Inflammatory macrophage (primary cell): ENCODE data around the gene CPA4.

Source experiments
- DNase-seq, 2 donors: peaks; one replicate each; pipeline ENCODE4 v3.0.0-alpha.2; 2020 to 2022

Gene CPA4

DNA sequence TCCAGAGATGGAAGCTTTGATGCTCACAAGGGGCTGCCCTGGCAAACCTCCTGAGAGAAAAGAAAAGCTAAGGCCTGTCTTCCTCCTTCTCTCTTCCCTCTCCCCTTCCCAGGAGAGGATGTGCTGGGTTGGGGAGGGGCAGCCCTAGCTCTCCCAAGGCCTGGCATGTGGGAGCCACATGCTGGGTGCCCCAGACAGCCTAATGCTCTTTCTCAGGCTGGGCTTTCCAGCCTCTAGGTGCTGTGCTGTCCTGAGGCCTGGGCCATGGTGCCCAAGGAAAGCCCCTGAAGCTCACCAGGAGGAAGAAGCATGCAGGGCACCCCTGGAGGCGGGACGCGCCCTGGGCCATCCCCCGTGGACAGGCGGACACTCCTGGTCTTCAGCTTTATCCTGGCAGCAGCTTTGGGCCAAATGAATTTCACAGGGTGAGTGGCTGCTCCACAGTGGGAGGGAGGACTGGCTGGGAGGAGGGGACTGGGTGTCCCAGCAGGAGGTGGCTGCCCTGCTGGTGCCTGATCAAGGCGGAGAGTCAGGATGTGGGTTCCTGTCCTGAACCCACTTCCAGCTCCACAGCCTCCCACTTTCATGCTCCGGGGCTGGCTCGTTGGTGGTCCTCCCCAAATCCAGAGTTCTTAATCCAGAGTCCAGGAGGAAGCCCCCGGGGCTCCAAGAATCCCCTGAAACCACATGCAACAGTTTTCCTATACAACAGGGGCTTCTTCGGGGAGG lies 53.4 kb downstream of the CPA4 start:
- DNase-seq = no peak

GRCh38 chr7:130346941-130347340 lies 54.0 kb downstream of the CPA4 start:
- no peak for DNase-seq

- peak; percentile 8 to 44 for DNase-seq
These were observed 57.2 kb downstream of the CPA4 start for GRCh38 chr7:130349911-130350782.

GRCh38 chr7:130350945-130351790 lies 58.2 kb downstream of the CPA4 start:
- DNase-seq = no peak

DNA sequence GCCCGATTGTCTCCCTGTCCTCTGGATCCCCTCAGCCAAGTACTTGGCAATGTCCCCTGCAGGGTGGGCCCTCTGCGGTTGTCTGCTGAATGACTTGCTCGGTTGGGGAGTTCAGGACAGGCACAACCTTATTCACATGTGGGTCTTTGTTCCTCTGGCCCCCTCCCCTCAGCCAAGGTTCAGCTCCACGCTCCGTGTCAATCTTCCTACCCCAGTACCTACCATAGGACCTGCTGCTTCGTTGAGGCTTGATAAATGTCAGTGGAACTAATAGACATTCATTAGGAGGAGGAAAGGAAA lies 58.8 kb downstream of the CPA4 start:
- DNase-seq = no peak

DNA sequence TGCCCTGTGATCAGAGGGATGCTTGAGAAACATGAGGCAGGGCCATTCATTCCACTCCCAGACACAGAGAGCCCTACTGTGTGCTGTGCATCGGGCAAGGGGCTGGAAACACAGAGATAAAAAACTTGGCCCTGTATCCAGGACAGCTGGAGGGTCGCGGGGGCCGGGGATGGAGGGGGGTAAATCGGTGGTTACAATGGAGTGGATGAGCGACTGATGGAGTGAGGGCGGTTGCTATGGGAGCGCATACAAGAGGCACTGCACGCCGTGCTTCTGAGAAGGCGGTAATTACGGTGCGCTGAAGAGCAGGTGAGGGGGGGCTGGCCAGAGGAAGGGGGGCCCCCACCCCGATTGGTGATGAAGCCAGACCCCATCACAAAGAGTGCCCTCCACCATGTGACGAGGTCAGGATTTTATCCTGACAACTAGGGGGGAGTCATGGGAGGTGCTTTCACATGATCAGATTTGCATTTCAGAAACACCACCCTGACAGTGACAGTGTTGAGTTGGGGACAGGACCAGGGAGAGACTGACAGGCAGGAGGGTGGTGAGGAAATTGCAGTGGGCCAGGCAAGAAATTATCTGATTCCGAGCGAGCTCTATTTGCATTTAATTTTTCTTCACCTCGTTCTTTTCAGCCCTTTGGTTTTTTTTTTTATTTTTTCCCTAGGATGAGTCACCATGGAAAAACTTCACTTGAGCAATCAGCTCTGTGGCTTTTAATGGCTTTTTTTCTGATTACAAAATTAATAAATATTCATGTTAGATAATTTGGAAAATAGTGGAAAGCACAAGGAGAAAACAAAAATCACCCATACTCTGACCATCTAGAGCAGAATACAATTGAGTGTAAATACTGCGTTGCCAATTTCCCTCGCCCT lies 59.5 kb downstream of the CPA4 start:
- no peak for DNase-seq

DNA sequence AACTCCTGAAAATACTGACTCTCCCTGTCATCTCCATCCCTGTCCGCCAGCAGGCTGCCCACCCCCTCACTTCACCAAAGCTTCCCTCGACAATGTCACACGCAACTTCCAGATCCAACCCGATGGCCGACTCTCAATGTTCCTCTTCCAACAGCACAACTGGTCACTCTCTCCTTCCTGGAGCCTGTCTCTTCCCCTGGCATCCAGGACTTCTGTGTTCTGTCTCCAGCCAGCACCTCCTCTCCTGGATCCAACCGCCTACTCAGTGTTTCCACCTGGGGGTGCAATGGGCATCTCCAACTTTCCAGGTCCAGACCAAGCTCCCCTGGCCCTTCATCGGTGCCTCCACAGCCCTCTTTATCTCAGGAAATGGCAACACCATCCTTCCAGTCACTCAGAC lies 60.2 kb downstream of the CPA4 start:
- DNase-seq = no peak

DNA sequence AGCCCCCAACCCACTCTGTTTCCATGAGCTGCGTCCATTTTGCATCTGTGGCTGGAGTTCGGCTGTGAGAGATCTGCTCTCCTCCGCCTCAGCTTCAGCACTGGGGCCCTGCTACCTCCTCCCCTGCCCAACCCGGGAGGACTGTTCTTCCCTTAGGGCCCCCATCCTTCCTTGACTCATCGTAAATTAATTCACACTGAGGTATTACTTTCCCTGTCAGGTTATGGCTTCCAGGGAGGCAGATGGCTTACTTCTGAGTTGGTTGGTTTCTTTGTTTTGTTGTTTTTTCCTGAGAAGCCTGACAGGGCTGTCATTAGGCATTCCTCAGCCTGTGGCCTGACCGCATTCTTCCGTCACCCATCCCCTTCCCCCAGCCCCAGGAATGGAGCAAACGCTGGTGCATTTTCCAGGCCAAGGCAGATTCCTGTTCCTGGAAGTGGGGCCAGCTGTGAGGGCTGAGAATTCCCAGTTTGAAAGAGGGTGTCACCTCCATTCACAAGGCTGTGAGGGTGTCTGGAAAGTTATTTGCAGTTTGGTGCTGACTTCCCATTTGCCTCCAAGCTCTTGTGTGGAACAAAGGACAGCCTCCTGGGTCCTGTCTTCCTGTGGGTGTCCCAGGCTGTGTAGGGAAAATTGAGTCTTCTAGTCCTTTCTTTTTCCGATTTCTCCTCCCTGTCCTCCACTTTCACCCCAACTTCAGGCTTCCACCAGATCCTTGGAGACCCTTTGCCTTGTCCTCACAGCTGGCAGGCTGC lies 63.3 kb downstream of the CPA4 start:
- DNase-seq = no peak

GRCh38 chr7:130356876-130357611 lies 64.1 kb downstream of the CPA4 start:
- DNase-seq = no peak

DNA sequence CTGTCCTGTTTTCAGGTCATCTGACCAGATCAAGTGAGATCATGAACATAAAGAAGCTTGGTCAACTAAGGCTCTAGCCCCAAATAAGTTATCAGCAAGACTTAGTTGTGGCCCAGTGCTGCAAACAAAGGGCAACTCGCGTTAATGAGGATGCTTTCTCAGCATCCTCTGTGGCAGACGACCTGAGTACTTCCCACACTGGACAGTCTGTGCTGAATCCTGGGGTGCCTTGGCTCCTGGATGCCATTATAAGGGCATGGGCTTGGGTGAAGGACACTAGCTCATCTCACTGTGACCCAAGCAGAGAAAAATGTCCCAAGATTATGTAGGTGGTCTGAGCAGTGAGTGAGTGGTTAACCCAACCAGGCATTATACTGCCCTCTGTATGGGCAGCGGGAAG lies 65.5 kb downstream of the CPA4 start:
- DNase-seq = no peak

- DNase-seq = no peak
These were observed 66.4 kb downstream of the CPA4 start for GRCh38 chr7:130359276-130359857.

GRCh38 chr7:130360518-130360917 lies 67.6 kb downstream of the CPA4 start:
- no peak for DNase-seq

DNA sequence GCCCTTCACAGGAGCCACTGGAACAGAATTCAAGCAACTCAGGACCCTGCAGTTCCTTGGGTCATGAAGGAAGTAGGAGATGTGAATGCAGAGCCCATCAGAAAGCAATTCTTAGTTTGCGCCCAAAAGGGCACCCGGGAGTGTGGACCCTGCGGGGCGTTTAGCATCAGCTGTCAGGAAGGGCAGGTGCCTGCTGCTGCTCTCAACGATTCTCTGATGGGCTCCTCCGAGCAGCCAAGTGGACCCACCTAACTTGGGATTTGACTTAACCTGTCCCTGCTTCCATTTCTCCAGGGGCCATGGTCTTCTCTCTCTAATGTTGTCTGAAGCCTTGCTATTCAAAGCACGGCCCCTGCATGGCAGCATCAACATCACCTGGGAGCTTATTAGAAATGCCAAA lies 68.7 kb downstream of the CPA4 start:
- no peak for DNase-seq

DNA sequence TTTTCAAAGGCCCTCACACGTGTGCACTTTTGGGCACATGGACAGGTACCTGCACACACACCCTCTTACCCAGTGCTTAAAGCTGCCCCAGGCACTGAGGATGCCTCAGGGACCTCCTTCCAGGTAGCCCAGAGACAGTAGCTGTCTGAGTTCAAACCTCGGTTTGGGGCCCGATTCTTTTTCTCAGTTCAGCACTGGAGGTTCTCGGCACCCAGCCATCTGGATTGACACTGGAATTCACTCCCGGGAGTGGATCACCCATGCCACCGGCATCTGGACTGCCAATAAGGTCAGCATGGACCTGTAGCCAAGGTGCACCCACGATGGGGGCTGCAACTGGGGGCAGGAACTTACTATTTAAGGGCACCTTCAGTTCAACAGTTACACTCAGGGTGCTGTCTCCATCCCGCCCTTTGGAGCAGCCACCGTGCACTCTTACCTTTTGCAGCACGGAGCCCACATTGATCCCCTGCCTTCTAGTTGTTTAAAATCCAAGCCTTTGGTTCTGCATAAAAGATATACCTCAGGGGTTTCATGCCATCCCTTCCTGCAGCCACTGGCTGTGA lies 69.4 kb downstream of the CPA4 start:
- DNase-seq = no peak

GRCh38 chr7:130363026-130363847 lies 70.3 kb downstream of the CPA4 start:
- no peak for DNase-seq

DNA sequence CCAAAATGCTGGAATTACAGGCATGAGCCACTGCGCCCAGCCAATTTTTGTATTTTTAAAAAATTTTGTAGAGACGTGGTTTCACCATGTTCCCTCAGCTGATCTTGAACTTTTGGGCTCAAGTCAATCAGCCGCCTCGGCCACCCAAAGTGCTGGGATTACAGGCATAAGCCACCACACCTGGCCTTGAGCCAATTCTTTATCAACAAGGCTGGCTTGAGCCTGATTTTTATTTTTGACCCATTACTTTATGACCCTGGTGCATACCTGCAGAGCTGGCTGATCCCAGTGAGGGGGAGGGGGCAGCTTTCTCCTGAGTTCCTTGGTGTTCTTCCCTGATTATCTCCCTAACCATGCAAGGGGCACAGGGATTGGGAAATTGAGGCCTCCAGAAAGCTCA lies 71.5 kb downstream of the CPA4 start:
- DNase-seq = no peak

DNA sequence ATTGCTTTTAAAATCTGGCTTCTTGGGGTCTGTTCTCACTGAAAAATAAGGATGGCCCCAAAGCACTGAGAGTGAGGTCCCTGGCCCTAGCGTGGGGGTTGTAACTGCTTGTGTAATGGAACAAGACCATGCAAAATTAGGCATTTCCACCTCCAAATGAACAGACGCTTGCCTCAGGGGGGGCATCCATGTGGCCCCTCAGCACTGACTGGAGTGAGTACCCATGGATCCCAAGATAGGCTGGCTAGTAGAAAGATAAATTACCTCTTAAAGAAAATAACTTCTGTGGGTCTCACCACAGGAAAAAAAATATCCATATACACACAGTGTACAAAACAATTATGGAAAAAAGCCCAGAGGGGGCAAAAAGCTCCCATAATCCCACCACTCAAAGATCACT lies 72.1 kb downstream of the CPA4 start:
- no peak for DNase-seq

- no peak for DNase-seq
These were observed 72.8 kb downstream of the CPA4 start for GRCh38 chr7:130365511-130366441.
